ENCODE results near the gene MKX.

MKX gene

DNA sequence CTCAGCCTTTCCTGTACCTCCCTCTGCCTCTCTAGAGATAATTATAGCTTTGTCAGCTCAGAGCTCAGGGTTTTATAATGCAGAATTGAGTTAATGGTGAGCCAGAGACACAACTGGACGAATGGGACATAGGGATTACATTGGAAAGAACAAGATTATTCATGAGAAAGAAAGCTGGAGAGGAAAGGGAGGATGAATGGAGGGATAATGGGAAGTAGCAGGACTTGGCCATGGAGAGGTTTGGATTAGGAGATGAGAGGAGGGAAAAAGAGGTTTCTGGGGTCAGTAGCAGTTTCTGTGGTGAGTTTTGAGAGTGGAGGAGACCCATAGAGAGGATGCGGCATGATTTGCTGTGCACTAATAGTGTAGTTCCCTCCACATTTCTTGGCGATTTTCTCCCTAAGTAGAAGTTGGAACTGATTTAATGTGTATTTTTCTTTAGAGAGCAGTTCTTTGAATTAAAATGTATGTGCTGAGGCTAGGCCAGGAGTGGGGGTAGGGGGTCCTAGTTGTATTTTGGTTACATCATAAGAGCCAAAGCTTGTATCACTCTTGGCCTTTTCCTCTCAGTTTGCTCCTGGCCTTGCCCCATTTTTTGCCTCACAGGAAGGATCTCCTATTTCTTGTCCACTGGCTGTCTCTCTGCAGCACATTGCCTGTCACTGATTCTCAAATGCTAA, 107.4 kb downstream of the MKX start:
- WGBS, 2 experiments, result 90 to 93% methylated on average over 3 of the region's 3 CpGs
- no peaks in the 10 kb centered on the region for H3K9me3 ChIP-seq (ENCODE audit: control insufficient read depth, low read length)

DNA sequence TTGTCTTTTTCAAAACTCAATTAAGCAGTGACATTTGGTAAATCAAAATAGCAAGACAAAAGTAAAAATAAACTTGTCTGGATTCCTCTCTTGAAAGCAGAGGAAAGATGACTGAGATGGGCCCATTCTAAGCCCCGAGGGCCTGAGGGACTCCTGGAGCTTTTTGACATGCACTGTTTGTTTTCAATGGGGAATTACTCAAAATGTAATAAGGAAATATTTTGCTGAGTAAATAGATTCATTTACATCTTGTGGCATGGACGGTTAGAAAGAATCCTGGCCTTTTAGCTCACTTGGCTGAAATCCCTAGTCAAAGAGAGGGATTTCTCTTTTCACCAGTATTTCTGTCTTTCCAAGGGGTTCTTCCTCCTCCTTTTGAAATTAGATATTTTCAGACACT, 108.0 kb downstream of the MKX start:
- Histone ChIP-seq H3K9me3 (ENCODE audit: control insufficient read depth, low read length) (no peaks in the 10 kb centered on the region), H3K4me1 (ENCODE audit: control insufficient read depth, insufficient read depth, low read length) (no peaks in the 10 kb centered on the region), H3K4me3 (ENCODE audit: insufficient read depth, low read depth, low read length) (no peak overlapping the region), H3K27me3 (ENCODE audit: control insufficient read depth, insufficient read depth, low read length, poor library complexity, severe bottlenecking) (no peaks in the 10 kb centered on the region), H3K36me3 (ENCODE audit: control insufficient read depth, insufficient read depth, low read length) (no peaks in the 10 kb centered on the region), H3K27ac (ENCODE audit: insufficient read depth, low read depth, low read length, poor library complexity, severe bottlenecking) (no peak overlapping the region)
- WGBS, 2 experiments, result 66 to 72% methylated on average over 2 of the region's 2 CpGs

More for the DNA sequence above, 107.4 kb downstream of the MKX start:
- Histone ChIP-seq H3K36me3 (ENCODE audit: control insufficient read depth, insufficient read depth, low read length) (no peaks in the 10 kb centered on the region), H3K4me3 (ENCODE audit: insufficient read depth, low read depth, low read length) (no peak overlapping the region), H3K4me1 (ENCODE audit: control insufficient read depth, insufficient read depth, low read length) (no peaks in the 10 kb centered on the region), H3K27me3 (ENCODE audit: control insufficient read depth, insufficient read depth, low read length, poor library complexity, severe bottlenecking) (no peaks in the 10 kb centered on the region), H3K27ac (ENCODE audit: insufficient read depth, low read depth, low read length, poor library complexity, severe bottlenecking) (no peak overlapping the region)

DNA sequence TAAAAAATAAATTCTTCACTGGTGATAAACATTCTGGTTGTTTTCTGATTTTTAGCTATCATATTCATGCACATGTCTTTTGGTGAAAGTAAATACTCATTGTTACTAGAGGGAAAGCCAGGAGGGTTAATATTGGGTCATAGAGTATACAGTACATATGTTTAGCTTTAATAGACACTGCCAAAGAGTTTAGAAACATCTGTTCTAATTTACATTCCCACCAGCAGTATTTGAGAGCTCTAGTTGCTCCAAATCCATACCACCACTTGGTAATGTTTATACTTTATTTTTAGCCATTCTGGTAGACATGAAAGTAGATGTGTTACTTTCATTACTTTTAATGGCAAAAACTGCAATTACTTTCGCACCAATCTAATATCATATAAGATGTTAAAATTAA, 108.8 kb downstream of the MKX start:
- Histone ChIP-seq H3K4me1 (ENCODE audit: control insufficient read depth, insufficient read depth, low read length) (no peaks in the 10 kb centered on the region), H3K4me3 (ENCODE audit: insufficient read depth, low read depth, low read length) (no peak overlapping the region), H3K27me3 (ENCODE audit: control insufficient read depth, insufficient read depth, low read length, poor library complexity, severe bottlenecking) (no peaks in the 10 kb centered on the region), H3K36me3 (ENCODE audit: control insufficient read depth, insufficient read depth, low read length) (no peaks in the 10 kb centered on the region), H3K9me3 (ENCODE audit: control insufficient read depth, low read length) (no peaks in the 10 kb centered on the region), H3K27ac (ENCODE audit: insufficient read depth, low read depth, low read length, poor library complexity, severe bottlenecking) (no peak overlapping the region)
- no CpG with 5 or more reads among the region's 1 CpG for WGBS, 2 experiments

DNA sequence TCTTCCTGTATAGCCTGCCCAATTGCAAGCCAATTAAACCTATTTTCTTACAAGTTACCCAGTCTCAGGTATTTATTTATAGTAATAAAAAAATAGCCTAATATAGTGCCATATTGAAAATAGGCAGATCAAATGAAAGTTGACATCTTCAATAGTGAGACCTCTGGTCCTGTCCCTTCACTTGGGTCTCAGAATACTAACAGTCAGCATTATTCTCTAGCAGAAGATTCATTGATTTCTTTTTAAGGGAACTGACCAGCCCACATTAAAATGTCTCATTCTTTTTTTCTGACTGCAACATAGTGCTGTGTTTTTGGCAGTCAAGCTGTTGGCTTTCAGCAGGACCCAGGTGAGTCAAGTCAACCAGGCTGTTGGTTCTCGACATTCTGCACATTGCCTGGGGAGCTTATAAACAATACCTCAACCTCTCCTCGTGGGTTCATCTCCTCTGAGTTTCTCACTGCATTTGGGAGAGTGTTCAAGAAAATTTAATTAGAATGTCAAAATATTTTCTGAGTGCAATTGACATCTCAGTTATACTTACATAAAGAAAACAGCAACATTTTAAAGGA, 109.8 kb downstream of the MKX start:
- no peaks in the 10 kb centered on the region for H3K9me3 ChIP-seq (ENCODE audit: control insufficient read depth, low read length)
- H3K36me3 ChIP-seq (ENCODE audit: control insufficient read depth, insufficient read depth, low read length), result no peaks in the 10 kb centered on the region
- H3K4me3 ChIP-seq (ENCODE audit: insufficient read depth, low read depth, low read length), result no peak overlapping the region
- 95 to 100% methylated on average over 1 of the region's 2 CpGs for WGBS, 2 experiments
- H3K27me3 ChIP-seq (ENCODE audit: control insufficient read depth, insufficient read depth, low read length, poor library complexity, severe bottlenecking), result no peaks in the 10 kb centered on the region
- H3K27ac ChIP-seq (ENCODE audit: insufficient read depth, low read depth, low read length, poor library complexity, severe bottlenecking), result no peak overlapping the region
- H3K4me1 ChIP-seq (ENCODE audit: control insufficient read depth, insufficient read depth, low read length), result no peaks in the 10 kb centered on the region

DNA sequence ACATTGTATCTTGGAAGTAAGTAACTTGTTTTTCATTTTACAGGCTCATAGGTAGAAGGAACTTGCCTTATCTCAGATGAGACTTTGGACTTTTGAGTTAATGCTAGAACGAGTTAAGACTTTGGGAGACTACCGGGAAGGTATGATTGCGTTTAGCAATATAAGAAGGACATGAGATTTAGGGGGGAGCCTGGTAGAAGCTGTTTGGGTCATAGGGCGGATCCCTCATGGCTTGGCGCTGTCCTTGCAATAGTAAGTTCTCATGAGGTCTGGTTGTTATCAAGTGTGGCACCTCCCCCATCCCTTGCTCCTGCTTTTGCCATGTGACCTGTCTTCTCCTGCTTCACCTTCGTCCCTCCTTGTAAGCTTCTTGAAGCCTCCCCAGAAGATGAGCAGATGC, 110.3 kb downstream of the MKX start:
- H3K4me1 ChIP-seq (ENCODE audit: control insufficient read depth, insufficient read depth, low read length), result no peaks in the 10 kb centered on the region
- H3K27ac ChIP-seq (ENCODE audit: insufficient read depth, low read depth, low read length, poor library complexity, severe bottlenecking), result no peak overlapping the region
- H3K4me3 ChIP-seq (ENCODE audit: insufficient read depth, low read depth, low read length), result no peak overlapping the region
- no peaks in the 10 kb centered on the region for H3K9me3 ChIP-seq (ENCODE audit: control insufficient read depth, low read length)
- H3K27me3 ChIP-seq (ENCODE audit: control insufficient read depth, insufficient read depth, low read length, poor library complexity, severe bottlenecking), result no peaks in the 10 kb centered on the region
- WGBS, 2 experiments, result 94 to 95% methylated on average over 6 of the region's 6 CpGs
- no peaks in the 10 kb centered on the region for H3K36me3 ChIP-seq (ENCODE audit: control insufficient read depth, insufficient read depth, low read length)

DNA sequence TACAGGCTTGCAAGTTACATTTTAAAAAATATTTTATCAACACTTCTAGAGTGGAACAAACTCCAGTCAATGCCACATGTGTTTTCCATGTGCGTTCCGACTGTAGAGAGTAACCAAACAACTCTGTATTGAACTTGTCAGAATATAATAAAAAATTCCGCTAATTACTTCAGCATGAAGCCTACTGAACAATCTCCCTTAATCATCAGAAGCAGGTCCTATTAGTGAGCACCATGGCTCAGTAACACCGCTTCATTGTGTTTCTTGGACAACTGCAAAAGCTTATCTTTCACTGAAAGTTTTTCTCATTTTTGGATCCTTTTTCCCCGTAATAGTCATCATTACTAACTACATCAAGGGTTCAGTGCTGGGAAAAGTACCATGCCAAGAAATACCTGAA, 117.0 kb downstream of the MKX start:
- 96% methylated on average over 5 of the region's 5 CpGs for WGBS, 2 experiments
- no peak overlapping the region for H3K27ac ChIP-seq (ENCODE audit: insufficient read depth, low read depth, low read length, poor library complexity, severe bottlenecking)
- H3K4me1 ChIP-seq (ENCODE audit: control insufficient read depth, insufficient read depth, low read length), result peaks cover 11% of the 10 kb centered on the region
- H3K27me3 ChIP-seq (ENCODE audit: control insufficient read depth, insufficient read depth, low read length, poor library complexity, severe bottlenecking), result no peaks in the 10 kb centered on the region
- H3K36me3 ChIP-seq (ENCODE audit: control insufficient read depth, insufficient read depth, low read length), result no peaks in the 10 kb centered on the region
- no peak overlapping the region for H3K4me3 ChIP-seq (ENCODE audit: insufficient read depth, low read depth, low read length)
- no peaks in the 10 kb centered on the region for H3K9me3 ChIP-seq (ENCODE audit: control insufficient read depth, low read length)

DNA sequence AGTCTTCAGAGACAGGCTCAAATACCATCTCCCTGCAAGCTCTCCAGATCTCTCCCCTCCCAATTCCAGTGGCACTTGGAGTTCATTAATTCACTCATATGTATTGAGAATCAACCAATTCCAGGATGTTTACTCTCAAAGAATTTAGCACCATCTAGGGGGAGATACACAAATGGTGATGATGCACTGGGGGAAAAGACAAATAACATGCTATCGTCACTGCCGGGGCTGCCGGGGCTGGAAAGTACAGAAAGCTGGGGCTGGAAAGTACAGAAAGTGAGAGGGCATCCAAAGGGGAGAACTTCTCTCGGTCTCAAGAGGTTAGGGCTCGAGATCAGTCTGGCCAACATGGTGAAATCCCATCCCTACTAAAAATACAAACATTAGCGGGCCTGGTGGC, 118.7 kb downstream of the MKX start:
- Histone ChIP-seq H3K4me1 (ENCODE audit: control insufficient read depth, insufficient read depth, low read length) (peaks cover 11% of the 10 kb centered on the region), H3K36me3 (ENCODE audit: control insufficient read depth, insufficient read depth, low read length) (no peaks in the 10 kb centered on the region), H3K27me3 (ENCODE audit: control insufficient read depth, insufficient read depth, low read length, poor library complexity, severe bottlenecking) (no peaks in the 10 kb centered on the region), H3K27ac (ENCODE audit: insufficient read depth, low read depth, low read length, poor library complexity, severe bottlenecking) (no peak overlapping the region), H3K4me3 (ENCODE audit: insufficient read depth, low read depth, low read length) (no peak overlapping the region), H3K9me3 (ENCODE audit: control insufficient read depth, low read length) (no peaks in the 10 kb centered on the region)
- WGBS, 2 experiments, result 89 to 95% methylated on average over 6 of the region's 6 CpGs

DNA sequence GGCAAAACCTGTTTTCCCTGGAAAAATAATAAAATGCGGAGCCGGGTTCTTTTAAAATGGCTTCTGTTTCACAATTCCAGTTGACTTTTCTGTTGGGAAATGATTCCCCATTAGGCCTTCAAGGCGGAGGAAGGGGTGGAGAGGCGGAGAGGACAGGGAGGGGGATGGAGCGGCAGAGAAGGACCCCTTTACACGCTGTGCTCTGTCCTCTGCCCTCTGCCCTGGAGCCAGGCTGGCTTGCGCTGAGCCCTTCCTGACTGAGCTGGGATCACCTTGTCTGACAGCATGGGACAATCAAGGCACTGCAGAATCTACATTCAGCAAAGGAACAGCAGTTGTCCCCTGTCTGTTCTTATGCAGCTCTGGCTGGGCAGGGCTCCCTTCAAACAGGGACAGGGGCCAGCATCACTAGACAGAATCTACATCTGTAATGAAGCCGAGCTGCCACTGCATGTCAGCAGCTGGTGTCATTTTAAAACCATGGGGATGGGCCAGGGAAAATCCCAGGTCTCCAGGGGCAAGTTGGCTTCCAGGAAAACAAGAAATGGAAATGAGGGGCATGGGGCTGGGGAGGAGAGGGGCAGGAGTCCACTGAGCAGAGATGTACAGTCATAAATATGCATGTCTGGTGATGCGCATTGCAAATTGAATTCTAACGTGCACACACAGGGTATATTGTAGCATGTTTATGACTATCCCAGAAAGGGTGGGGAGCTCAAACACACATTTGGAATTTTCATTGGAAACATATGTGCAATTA, 120.0 kb downstream of the MKX start:
- no peak overlapping the region for H3K27ac ChIP-seq (ENCODE audit: insufficient read depth, low read depth, low read length, poor library complexity, severe bottlenecking)

DNA sequence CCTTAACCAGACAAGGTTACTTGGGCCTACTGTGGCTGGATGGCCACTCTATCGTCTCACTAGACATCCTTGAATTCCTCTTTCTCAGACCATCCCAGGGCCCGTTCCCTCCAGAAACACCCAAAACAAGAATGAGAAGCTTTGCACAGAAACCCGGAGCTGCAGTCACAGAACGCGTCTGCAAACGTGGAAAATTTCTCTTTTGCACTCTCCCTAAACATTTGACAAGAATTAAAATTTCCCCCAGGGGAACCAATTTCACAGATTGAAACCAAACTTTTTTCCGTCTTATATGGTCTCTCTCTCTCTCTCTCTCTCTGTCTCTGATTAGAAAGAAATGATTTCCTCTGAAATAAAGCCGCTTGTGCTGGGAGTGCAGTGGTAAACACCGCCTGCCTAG, 120.7 kb downstream of the MKX start:
- H3K9me3 ChIP-seq (ENCODE audit: control insufficient read depth, low read length), result no peaks in the 10 kb centered on the region
- no peaks in the 10 kb centered on the region for H3K27me3 ChIP-seq (ENCODE audit: control insufficient read depth, insufficient read depth, low read length, poor library complexity, severe bottlenecking)
- peaks cover 11% of the 10 kb centered on the region for H3K4me1 ChIP-seq (ENCODE audit: control insufficient read depth, insufficient read depth, low read length)
- H3K27ac ChIP-seq (ENCODE audit: insufficient read depth, low read depth, low read length, poor library complexity, severe bottlenecking), result no peak overlapping the region
- WGBS, 2 experiments, result 80 to 88% methylated on average over 9 of the region's 9 CpGs
- no peaks in the 10 kb centered on the region for H3K36me3 ChIP-seq (ENCODE audit: control insufficient read depth, insufficient read depth, low read length)
- H3K4me3 ChIP-seq (ENCODE audit: insufficient read depth, low read depth, low read length), result no peak overlapping the region

More for the DNA sequence above, 120.0 kb downstream of the MKX start:
- H3K9me3 ChIP-seq (ENCODE audit: control insufficient read depth, low read length), result no peaks in the 10 kb centered on the region
- WGBS, 2 experiments, result 56 to 60% methylated on average over 10 of the region's 10 CpGs
- no peaks in the 10 kb centered on the region for H3K27me3 ChIP-seq (ENCODE audit: control insufficient read depth, insufficient read depth, low read length, poor library complexity, severe bottlenecking)
- H3K4me3 ChIP-seq (ENCODE audit: insufficient read depth, low read depth, low read length), result no peak overlapping the region
- peaks cover 11% of the 10 kb centered on the region for H3K4me1 ChIP-seq (ENCODE audit: control insufficient read depth, insufficient read depth, low read length)
- H3K36me3 ChIP-seq (ENCODE audit: control insufficient read depth, insufficient read depth, low read length), result no peaks in the 10 kb centered on the region

All from ectodermal cell (in vitro differentiated cells).